AG10803 (cell line): Measurements from ENCODE around the gene MAPT.

ENCODE experiments used
- DNase-seq: peaks from one replicate; pipeline ENCODE4 v3.0.0; 2010; ENCODE audit warnings: low read depth
- H3K4me3 ChIP-seq: 2 replicates; pipeline ENCODE4 v1.5.1; 2011; ENCODE audit warnings: mild to moderate bottlenecking, low read length, control low read depth
- TF ChIP-seq, protein P1 (sequence below): conservative IDR thresholded peaks from 2 replicates; pipeline ENCODE4 v1.5.1; 2011; ENCODE audit warnings: mild to moderate bottlenecking, low read length, control low read depth, inconsistent platforms

MAPT gene

DNA sequence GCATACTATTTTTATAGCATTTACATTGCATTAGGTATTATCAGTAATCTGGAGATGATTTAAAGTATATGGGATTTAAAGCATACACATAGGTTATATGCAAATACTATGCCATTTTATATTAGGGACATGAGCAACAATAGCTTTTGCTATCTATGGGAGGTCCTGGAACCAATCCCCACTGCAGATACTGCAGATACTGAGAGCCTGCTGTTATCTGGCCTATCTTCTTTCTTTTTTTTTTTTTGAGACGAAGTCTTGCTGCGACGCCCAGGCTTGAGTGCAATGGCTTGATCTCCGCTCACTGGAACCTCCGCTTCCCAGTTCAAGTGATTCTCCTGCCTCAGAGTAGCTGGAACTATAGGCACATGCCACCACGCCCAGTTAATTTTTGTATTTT is 142.1 kb downstream of the MAPT start:
- TF ChIP-seq, protein P1, sequence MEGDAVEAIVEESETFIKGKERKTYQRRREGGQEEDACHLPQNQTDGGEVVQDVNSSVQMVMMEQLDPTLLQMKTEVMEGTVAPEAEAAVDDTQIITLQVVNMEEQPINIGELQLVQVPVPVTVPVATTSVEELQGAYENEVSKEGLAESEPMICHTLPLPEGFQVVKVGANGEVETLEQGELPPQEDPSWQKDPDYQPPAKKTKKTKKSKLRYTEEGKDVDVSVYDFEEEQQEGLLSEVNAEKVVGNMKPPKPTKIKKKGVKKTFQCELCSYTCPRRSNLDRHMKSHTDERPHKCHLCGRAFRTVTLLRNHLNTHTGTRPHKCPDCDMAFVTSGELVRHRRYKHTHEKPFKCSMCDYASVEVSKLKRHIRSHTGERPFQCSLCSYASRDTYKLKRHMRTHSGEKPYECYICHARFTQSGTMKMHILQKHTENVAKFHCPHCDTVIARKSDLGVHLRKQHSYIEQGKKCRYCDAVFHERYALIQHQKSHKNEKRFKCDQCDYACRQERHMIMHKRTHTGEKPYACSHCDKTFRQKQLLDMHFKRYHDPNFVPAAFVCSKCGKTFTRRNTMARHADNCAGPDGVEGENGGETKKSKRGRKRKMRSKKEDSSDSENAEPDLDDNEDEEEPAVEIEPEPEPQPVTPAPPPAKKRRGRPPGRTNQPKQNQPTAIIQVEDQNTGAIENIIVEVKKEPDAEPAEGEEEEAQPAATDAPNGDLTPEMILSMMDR = no peak
- no peak overlapping the region for H3K4me3 ChIP-seq
- DNase-seq = no peak

DNA sequence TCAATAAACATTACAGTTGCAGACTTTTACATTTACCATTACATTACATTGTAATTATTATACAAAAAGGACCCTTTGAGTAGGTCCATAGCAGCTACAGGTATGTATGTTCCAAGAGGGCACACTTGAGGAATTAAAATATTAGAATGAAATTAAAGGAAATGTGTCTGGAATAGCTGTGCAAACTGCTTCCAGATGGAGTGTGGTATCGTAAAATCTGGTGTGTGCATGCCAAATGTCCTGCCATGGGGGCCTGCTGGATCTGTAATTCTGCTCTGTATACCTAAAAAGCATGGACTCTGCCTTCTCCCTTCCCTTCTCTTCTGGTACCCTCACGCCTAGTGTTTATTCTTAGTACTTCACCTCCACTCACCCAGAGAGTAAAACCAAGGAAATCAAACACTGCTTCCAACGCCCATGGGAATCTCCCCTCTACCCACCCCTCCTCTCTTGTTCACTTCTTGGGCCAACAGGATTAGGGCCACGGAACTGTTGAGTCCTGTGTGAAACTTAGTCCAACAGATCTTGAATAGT is 143.4 kb downstream of the MAPT start:
- DNase-seq = no peak
- TF ChIP-seq, protein P1 = no peak
- H3K4me3 ChIP-seq = no peak overlapping the region

DNA sequence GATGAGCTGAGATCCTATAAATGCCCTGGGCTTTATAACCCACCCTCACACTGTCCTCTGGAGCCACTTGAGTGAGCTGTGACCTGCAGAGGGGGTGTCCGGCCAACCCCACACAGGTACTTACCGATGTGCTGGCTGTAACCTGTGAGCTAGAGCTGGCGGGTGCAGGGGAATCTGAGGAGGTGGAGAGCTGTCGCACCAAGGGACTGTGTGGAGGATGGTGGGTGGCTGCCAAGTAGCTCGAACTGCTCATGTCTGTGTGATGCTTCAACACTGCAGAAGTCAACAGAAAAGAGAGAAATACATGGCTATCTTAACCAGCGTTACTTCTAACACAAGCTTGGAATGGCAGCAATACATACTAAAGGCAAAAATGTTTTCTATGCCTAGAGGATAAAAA is 144.1 kb downstream of the MAPT start:
- DNase-seq = no peak
- TF ChIP-seq, protein P1 = no peak
- no peak overlapping the region for H3K4me3 ChIP-seq

DNA sequence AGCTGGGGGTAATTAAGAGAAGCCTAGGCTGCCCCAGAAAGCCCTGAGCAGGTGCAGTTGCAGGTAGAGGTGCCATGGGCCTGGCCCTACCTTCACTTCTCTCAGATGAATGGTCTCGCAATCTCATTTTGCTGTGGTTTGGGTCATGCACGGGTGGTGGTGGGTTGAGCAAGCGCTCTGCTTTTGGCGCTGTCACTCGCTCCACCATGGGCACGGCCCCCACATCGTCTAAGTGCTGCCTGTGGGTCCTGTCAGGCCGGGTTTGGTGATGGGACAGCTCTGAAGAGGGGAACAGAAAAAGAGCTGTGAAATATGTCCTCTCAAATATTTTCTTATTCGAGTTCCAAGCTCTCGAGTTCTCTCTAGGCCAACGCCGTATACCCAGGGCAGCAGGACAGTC is 144.6 kb downstream of the MAPT start:
- DNase-seq = no peak
- TF ChIP-seq, protein P1 = no peak

DNA sequence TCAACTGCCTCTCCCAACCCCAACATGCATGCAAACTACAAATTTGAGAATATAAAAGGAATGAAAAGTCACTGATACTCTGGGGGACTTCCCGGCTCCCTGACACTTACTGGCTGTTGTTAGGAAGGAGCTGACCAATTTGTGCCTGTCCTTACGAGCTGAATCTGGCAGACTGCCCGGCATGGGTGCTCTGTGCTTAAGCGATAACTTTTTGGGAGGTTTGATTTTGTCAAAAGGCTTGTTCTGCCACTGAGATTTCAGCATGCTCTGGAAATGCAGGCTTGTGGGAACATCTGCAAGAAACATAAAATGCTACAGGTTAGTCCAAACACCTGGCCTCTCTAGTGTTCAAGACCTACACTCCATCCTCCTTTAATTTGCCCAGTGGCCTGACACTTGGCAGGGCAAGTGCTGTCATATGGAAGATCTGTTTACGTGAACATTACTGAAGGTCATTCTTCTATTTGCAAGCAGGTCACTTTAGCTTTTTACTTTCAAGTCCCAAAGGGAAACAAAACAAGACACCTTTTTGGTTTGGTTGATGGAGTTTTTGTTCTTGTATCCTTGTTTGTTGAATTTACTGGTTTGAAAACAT is 145.3 kb downstream of the MAPT start:
- TF ChIP-seq, protein P1 = no peak
- no peak for DNase-seq
- no peak overlapping the region for H3K4me3 ChIP-seq

More for the DNA sequence above, 144.6 kb downstream of the MAPT start:
- no peak overlapping the region for H3K4me3 ChIP-seq

DNA sequence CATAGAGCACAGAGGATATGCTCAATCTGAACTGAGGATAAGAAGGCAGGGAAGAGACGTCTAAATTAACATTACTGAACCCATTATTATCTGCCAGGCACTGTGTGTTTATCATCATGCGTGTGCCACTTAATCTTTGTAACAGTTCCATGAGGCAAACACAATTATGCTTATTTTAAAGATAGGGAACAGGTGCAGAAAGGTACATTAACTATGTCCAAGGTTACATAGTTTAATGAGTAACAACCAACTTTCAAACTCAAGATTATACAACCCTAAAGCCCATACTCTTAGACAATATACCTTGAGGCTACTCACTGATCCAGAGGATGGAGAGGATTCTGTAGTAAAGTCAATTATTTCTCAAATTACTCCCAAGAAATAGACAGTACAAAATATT is 147.9 kb downstream of the MAPT start:
- DNase-seq = no peak
- TF ChIP-seq, protein P1 = no peak
- no peak overlapping the region for H3K4me3 ChIP-seq

DNA sequence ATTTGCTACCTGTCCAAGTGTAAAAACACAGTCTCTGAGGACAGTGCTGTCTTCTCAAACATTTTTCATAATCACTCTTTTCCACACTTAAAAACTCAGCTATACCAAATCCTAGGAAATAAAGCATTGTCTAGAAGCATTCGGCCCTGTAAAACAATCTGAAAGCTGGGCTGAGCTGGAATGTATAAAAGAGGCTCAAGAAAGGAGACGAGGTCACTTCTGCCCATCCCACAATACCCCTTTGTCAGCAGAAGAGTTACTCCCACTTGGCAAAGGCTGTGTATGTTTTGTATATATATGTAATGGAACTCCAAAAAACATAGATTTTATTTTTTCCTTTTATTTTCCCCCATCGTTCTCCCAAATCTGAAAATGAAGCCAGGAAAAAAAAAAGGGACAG is 148.6 kb downstream of the MAPT start:
- TF ChIP-seq, protein P1 = no peak
- no peak for DNase-seq
- H3K4me3 ChIP-seq = no peak overlapping the region
